HG03520 (cell line): Measurements from ENCODE around the gene LIMA1.
"Not testable (repeated sequence)": the region's sequence is repeated elsewhere in the genome, so short reads cannot be mapped to it uniquely, and the experiment has no call there.

Experiments
- ATAC-seq: cut with Tn5 transposase; IDR thresholded peaks from one replicate; pipeline ENCODE4 v1.9.1; 2021; ENCODE audit warnings: mild to moderate bottlenecking, moderate library complexity; ENCODE audit not compliant: unreplicated experiment

Gene LIMA1

DNA sequence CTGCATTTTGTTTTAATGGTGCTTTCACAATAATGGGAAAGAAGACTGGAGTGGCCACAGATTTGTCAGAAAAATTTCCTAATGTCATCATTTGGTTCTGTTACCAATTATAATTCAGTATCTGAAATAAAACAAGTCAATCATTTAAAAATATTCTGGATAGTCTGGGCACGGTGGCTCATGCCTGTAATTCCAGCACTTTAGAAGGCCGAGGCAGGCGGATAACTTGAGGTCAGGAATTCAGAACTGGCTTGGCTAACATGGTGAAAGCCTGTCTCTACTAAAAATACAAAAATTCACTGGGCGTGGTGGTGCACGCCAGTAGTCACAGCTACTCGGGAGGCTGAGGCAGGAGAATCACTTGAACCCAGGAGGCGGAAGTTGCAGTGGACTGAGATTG, 4.0 kb upstream of the LIMA1 start:
- no peak for ATAC-seq

DNA sequence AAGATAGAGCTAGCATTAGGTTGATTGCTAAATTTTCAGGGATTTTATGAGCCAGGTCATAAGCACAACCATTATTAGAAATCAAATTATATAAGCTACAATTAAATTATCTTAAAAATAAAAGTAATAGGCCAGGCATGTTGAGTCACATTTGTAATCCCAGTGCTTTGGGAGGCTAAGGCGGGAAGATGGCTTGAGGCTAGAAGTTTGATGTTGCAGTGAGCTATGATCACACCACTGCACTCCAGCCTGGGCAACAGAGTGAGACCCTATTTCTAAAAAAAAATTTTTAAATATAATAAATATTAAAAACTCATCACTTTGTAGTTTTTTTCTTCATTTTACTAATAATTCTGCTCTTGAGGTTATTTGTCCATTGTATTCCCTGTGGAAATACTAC, 1.9 kb upstream of the LIMA1 start:
- ATAC-seq: no peak

DNA sequence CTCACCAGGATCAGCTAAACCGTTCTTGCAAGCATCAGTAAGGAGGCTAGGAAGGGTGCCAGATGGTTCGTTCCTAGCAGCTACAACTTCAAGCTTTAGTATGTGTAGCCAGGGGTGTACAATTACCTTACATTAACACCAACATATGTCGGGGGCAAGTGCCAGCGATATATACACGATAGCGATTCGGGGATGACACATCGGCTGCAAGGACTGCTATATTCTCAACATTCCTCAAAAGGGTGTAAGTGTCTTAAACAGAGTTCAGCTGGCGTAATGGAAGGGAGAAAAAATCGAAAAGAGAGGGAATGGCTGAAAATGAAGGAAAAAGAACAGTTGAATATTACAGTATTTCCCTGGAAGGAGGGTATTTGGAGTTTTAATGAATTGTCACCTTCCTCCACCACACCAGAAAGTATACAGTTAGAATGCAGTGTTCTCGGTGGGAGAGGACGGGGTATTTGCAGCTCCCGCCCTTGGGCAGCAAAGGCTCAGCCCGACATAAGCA, 545 bp downstream of the LIMA1 start:
- ATAC-seq: no peak

DNA sequence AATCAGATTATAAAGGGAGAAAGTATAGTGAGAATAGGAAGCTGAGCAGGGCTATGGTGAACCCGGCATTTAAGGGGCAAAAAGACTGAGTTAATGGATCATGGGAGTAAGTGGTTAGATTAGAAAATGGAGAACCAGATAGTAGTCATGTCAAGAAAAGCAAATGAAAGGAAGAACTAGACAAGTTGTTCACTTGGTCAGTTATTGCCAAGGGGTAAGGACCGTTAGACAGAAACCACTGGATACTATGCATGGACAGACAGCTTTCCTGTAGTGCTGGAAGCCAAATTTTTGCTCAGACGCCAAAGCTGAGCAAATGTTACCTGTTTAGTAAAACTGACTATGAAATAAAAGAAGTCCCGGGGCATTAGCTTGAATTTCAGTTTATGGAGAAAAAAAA, 3.8 kb downstream of the LIMA1 start:
- no peak for ATAC-seq

GRCh38 chr12:50276912-50277671, 6.2 kb downstream of the LIMA1 start:
- ATAC-seq: no peak

- ATAC-seq: no peak
Observed at GRCh38 chr12:50276068-50276467, 7.3 kb downstream of the LIMA1 start.

DNA sequence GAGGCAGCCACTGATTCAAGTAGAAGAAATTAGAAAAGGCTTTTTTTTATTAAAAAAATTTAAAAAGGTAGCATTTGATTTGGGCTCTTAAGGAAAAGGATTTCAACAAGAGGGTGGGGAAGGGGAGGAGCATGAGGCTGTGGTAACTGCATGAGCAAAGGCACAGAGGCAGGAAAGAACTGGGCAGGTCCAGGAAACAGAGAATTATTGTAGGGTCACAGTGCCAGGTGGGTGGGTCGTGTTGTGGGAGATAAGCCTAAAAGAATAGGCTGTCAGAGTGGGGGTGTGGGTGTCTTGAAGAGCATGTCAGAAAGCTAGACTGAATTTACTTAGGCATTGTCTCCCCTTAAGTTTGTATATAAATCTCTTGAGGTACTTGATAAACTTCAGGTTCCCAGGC, 7.8 kb downstream of the LIMA1 start:
- ATAC-seq: no peak

GRCh38 chr12:50275127-50275526, 8.2 kb downstream of the LIMA1 start:
- ATAC-seq: not testable (repeated sequence)

DNA sequence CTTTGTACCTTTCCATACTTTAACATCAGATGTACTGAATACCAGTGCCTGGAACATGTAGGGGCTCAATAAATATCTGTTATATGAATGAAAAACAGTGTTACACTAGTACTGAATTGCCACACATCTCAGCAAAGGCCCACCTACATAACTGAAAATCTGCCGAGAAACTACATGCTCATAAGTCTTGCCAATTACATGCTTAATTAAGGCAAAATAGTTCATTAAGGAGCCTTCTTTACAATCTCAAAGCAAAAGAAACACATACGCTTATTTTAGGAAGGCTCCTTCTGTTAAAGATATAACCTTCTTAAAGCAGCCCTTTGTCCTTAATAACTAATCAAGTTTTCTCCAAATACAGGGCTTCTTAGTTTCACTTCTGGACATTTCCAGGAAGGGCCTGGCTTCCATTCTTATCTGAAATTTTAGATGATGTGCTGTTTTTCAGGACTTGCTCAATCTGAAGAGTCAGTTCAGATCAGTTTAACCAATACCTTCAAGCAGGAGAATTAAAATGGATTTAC, 11.5 kb downstream of the LIMA1 start:
- ATAC-seq: no peak

- no peak for ATAC-seq
Observed at GRCh38 chr12:50268482-50268881, 14.8 kb downstream of the LIMA1 start.

DNA sequence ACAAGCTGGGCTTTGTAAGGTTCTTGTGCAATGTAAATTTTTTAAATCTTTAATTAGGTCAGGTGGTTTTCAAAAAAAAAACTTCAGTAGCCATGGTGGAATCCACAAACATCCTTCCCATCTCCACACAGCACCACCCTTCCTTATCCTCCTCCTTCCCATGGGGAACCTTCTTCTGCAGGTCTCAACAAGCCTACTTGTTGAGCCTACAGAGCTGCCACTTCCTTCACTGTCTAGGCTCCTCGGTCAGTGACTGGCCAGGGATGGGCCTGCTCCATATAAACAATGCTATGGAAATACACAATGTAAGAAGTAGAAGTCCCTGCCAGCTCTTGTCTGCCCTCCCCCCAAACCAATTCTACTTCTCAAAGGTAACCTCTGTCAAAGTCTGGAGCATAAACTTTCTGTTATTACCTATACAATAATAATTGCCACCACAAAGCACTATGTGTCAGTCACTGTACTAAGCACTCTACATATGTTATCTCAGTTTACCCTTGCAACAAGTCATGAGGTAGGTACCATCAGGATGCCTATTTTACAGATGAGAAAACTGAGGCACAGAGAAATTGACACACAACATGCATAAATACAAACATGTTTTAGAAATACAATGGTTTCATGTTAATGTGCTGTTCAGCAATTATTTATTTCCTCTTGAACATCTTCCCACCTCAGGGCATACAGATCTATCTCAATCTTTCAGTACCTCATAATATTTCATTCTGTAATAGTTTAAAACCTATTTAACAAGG, 17.4 kb downstream of the LIMA1 start:
- ATAC-seq: no peak

DNA sequence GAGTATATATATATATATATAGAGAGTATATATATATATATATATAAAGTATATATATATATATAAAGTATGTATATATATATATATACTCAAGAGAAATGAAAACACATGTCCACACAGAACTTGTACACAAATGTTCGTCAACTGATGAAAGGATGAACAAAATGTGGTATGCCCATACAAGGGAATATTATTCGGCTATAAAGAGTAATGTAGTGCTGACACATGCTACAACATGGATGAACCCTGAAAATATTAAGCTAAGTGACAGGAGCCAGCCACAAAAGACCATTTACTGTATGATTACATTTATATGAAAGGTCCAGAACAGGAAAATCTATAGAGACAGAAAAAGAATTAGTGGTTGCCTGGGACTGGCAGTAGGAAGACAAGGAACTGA, 19.5 kb downstream of the LIMA1 start:
- ATAC-seq: no peak

- no peak for ATAC-seq
Observed at GRCh38 chr12:50261654-50262053, 21.7 kb downstream of the LIMA1 start.

DNA sequence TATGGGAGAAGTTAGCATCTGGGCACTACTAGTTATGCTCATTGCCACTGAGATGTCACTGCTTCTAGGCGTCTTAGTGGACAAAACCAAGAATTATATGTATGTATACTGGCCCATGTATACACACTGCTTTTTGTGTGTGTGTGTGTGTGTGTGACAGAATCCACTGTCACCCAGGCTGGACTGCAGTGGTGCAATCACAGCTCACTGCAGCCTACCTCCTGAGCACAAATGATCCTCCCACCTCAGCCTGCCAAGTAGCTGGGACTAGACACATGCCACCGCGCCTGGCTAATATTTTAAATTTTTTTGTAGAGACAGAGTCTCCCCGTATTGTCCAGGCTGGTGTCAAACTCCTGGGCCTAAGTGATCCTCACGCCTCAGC, 25.2 kb downstream of the LIMA1 start:
- no peak for ATAC-seq

DNA sequence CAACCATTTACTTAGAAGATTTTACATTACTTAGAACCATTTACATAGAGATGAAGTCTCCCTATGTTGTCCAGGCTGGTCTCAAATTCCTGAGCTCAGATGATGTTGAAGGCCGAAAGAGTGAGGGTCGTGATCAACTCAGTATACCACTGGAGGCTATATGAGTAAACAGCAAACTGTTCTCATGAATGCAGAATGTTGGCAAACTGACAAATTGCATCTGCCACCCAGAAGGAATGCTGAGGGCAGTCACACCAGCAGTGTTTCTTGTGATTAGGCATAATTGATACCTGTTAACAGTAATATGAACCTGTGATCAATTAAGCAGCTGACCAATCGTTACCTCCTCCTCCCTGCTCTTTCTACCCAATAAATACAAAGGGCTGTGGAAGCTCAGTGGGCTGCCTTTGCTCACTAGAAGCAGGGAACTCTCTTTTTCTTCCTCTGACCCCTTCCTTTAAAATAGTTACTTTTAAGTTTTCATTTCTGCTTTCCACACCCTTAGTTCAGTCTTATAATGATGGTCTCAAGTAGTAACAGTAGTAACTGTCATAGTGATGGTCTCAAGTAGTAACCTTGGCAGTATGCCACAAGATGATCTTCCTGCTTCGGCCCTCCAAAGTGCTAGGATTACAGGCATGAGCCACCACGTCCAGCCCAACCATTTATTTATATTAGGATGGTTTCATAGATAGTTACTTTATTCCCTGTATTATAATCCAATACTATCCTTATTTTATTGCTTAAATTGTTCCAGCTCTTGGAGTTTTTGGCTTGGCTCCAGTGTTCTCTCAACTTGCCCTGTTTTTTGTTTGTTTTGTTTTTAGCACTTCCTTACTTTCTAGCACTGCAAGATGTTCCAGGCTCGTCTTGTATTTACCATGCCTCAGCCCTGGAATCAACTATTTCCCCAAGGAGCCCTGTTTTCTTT, 25.8 kb downstream of the LIMA1 start:
- no peak for ATAC-seq

DNA sequence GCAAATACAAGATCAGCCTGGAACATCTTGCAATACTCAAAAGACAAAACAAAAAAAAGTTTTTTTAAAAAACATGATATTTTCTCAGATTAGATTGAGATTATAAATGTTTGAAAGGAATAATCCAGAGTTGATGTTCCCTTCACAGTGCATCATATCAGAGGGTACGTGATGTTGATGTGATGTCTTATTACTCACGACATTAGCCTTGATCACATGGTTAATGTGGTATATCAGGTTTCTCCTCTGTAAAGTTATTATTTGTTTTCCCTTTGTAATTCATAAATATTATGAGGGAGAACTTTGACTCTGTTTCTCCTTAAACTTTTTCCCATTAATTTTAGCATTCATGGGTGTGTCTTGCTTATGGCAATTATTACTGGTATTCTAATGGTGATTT, 26.6 kb downstream of the LIMA1 start:
- no peak for ATAC-seq

GRCh38 chr12:50252977-50253602, 30.2 kb downstream of the LIMA1 start:
- no peak for ATAC-seq

DNA sequence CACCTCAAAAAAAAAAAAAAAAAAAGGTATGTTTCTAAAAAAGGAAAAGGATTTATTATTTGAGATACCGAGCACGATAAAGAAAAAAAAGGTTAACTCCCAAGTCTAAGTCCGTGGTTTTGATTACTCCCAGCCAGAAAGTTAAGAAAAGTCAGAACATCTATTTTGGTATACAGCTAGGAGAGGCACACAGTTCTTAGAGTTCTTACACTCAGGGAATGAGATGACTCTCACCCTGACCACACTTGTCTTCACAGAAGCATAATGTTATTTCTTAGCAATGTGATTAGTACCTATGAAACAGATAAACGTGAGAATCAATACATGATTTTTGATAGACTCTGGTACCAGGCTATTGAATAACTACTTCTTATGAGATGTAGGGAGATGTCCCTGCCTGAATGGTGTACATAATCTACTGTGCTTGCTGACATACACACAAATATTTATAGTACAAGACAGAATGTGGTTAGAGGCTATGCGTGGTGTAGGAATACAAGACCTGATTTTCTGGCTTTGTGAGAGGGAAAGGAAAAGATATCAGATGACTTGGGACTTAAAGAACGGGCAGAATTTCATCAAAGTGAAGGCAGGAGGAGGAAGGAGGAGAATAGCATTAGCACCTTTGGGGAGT, 31.6 kb downstream of the LIMA1 start:
- no peak for ATAC-seq

- no peak for ATAC-seq
Observed at GRCh38 chr12:50249464-50250182, 33.7 kb downstream of the LIMA1 start.
